GM19238 (cell line): ENCODE results near the gene BCKDHB.
"Not testable (repeated sequence)": the region's sequence is repeated elsewhere in the genome, so short reads cannot be mapped to it uniquely, and the experiment has no call there.

ENCODE experiments used
- DNase-seq: peaks from one replicate; pipeline ENCODE4 v3.0.0; 2011; ENCODE audit warnings: low spot score; ENCODE audit not compliant: insufficient read length

BCKDHB gene

GRCh38 chr6:80254716-80255115 is 148.2 kb downstream of the BCKDHB start:
- no peak for DNase-seq

GRCh38 chr6:80256691-80257090 is 150.2 kb downstream of the BCKDHB start:
- DNase-seq = no peak

- DNase-seq = no peak
Observed at GRCh38 chr6:80259118-80259517, 152.6 kb downstream of the BCKDHB start.

- DNase-seq = no peak
Observed at GRCh38 chr6:80263585-80263984, 157.1 kb downstream of the BCKDHB start.

DNA sequence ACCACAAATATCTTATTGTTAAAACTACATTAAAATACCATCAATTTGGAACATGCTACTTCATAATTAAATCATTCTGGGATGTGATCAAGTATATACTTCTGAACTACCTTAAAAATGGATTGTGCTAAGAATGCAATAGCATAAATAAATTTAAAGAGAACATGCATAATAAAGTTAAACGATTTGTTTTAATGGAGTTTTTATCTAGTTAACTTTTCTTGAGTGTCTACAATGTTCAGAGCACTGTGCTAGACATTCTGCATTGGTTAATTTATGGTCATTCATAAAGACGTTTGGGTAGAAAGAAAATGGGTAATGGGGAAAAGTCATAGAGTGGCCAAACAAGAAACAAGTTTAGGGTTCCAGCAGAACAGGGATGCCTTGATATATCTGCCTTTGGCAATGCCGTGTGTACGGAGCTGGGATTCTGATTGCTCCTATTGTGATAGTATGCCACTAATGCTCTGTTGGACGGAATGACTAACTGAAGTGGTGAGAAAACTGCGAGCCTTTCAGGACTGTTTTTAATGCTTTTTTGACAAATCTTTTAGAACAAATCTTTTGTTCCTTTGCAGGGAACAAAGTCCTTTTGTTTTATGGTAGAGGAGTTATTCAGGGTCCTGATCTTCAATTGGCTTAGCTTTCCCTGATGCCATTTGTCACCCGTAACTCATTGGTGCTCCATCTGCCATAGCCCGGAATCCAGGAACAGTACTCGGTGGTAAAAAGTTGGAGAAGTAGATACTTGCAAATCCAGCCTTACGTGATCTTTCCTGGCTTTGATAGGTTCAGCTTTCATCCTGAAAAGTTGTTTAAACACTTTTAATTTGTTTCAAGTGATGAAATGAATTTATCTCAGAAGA is 162.6 kb downstream of the BCKDHB start:
- no peak for DNase-seq

GRCh38 chr6:80271074-80271473 is 164.6 kb downstream of the BCKDHB start:
- no peak for DNase-seq

DNA sequence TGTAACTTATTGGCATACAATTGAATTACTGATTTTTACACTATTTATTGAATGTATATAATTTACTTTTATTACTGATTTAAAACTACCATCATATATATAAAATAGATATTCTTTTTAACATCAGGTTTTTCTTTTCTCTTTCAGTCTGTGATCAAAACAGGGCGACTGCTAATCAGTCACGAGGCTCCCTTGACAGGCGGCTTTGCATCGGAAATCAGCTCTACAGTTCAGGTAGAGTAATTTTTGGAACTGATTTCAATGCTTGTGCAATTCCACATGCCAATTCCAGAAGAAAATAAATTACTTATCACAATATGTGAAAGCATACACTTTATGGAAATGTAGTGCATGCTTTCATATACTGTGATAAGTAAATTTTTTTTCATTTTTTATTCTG is 166.5 kb downstream of the BCKDHB start:
- no peak for DNase-seq

DNA sequence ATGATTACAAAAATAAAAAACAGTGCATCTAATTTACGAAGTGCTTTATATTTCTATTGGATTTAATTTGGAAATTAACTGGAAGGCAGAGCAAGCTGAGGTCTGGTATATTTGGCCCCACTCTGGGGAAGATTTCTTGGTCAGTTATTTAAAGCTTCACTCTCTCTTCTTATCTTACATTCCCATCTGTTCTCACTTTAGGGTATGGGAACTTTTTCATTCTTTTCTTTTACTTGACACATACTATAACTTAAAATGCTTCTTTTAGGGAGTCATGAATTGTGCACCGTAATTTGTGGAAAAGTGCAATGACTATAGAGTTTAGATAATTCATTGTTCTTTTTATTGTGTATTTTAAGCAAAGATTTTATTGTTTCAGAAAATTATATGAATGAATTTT is 170.4 kb downstream of the BCKDHB start:
- DNase-seq = no peak

GRCh38 chr6:80277501-80277900 is 171.0 kb downstream of the BCKDHB start:
- no peak for DNase-seq

DNA sequence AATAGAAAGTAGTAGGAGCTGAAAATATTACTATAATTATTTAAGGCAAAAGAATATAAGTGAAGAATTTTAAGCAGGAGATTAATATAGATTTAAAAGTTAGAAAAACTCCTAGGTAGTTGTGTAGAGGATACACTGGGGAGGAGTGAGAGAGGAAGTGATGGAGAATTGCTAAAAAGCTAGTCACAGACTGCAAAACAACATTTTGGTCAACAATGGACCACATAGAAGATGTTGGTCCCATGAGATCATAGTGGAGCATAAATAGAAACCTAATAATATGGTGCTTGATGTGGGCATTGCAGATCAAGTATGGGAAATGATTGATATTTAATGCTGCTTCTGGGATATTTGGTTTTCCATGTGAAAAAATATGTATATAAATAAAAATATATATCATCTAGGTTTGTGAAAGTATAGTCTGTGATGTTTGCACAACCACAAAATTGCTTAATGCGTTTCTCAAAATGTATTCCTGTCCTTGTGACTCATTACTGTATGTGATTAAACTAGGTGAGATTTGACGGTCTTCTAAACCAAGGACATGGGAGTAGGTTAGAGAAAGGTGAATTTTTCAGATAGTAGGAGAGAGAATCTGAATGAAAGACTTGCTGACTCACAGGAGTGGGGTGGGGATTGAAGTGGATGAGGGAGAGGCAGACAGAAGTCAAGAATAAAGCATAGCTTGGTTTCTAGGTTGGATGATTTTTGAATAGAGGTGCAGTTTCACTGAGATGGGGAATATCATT is 174.0 kb downstream of the BCKDHB start:
- no peak for DNase-seq

DNA sequence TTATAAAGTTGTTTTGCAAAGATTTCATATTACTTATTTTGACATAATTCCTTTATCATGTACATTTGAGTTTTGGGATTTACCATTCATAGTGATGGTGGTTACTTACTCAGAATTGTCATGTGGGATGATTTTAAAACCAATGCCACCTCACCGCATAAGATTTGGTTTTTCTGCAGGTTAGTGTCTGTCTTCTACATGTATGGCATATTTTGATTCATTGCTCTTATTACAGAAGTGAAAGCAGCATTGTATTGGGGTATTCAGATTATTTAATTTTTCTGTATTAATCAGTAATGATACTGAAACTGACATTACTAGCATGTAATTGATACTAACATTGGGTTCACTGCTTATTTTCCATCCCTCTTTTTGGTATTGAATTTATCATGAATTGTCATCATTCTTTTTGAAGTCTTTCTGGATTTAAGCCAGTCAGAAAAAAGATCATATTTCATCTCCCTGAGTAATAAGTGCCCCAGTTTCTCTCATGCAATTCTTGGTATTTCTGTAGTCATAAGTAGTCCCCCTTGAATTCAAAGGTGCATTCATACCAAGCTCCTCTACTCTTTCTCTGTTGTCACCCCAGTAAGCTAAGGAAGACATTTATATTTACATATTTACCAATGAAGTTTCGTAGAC is 176.6 kb downstream of the BCKDHB start:
- no peak for DNase-seq

- no peak for DNase-seq
Observed at GRCh38 chr6:80287112-80287511, 180.6 kb downstream of the BCKDHB start.

GRCh38 chr6:80287607-80288006 is 181.1 kb downstream of the BCKDHB start:
- no peak for DNase-seq

DNA sequence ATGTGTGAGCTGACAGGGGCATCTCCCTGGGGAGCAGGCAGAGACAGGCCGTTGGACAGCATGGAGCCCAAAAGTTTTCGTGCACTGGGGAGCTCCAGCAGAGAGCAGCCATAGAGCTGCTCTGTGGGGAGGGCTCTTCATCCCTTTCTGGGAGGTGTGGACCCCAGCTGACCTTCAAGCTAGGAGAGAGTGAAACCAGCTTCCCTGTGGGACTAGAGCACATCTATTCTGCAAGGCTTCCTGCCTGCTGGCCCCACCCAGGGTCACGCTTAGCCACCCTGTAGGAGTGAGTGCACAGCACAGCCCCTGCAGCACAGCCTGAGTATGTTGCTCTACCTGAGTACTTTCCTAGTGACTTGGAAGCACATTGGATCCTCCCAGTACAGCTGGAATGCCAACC is 183.3 kb downstream of the BCKDHB start:
- no peak for DNase-seq

DNA sequence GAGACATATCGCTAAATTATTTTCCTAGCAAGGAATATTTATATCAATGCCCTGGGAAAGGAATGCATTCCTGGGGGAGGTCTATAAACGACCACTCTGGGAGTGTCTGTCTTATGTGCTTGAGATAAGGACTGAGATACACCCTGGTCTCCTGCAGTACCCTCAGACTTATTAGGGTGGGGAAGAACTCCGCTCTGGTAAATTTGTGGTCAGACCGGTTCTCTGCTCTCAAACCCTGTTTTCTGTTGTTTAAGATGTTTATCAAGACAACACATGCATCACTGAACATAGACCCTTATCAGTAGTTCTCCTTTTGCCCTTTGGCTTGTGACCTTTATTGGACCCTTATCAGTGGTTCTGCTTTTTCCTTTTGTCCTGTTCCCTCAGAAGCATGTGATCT is 188.1 kb downstream of the BCKDHB start:
- not testable (repeated sequence) for DNase-seq

DNA sequence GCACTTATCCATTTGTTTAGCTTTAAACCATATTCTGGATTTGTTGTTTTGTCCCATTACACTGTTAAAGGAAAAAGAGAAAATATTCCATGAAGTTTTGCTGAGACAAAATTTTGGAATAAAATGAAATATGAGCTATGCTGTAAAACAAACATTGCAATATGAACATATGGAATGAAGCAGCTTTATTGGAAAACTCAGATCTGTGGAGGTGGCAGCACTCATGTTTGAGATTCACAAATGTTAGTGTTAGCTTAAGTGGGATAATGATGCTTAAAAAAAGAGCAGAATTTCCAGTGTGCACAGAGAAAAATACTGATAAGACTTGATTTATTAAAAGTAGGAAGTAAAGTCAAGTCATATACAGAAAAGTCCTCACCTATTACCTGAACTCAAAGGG is 196.2 kb downstream of the BCKDHB start:
- DNase-seq = no peak

DNA sequence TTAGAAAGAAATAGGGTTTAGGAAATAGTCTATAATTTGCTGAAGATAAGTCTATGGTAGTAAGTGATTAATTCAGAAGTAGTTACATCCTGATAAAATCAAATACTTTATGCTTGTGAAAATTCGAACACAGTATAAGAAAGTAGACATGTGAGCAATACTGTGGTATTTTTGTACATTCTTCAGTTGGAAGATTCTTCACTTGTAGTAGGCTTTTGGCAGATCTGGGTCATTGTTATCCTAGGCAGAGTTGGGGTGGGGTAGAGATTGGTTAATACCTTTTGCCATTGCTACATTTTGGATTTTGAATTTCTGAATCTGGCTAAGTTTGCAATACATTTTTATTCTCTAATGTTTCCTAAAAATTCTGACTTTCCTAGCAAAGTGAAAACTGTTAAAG is 197.5 kb downstream of the BCKDHB start:
- DNase-seq = no peak

GRCh38 chr6:80314531-80314930 is 208.1 kb downstream of the BCKDHB start:
- no peak for DNase-seq

GRCh38 chr6:80316686-80317231 is 210.3 kb downstream of the BCKDHB start:
- no peak for DNase-seq

GRCh38 chr6:80319196-80319595 is 212.7 kb downstream of the BCKDHB start:
- DNase-seq = no peak

DNA sequence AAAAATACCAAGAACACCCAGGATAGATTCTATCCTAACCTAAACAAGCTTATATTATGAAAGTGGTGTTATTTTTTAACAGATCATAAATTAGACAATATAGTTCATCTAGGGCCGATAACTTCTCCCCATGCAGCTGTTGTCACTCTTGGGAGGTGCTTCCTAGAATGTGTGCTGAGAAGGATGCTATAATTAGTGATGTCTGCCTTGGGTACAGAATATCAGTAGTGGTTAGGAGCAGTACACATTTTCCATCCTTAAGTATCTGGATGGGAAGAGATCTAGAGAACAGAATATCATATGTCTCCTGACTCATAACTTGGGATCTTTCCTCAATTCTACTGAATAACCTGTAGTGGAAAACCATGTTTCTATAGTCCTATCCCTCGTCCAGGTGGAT is 214.5 kb downstream of the BCKDHB start:
- no peak for DNase-seq

GRCh38 chr6:80325742-80326141 is 219.3 kb downstream of the BCKDHB start:
- no peak for DNase-seq
